ENCODE results near the gene HNRNPC.
"Not testable (repeated sequence)": the region's sequence is repeated elsewhere in the genome, so short reads cannot be mapped to it uniquely, and the experiment has no call there.

Gene HNRNPC

GRCh38 chr14:21269252-21270046 lies at the start of gene HNRNPC:
TSS of gene HNRNPC (minus strand) at chr14:21269442. CDS start at chr14:21234193, 35,249 bp downstream.
- DNase-seq = peak; percentile 99

GRCh38 chr14:21317398-21317797 lies 48.2 kb upstream of the HNRNPC start:
- no peak for DNase-seq

- no peak for DNase-seq
Measured at GRCh38 chr14:21313512-21313911, 44.3 kb upstream of the HNRNPC start.

- DNase-seq = no peak
Measured at GRCh38 chr14:21311614-21312013, 42.4 kb upstream of the HNRNPC start.

GRCh38 chr14:21309956-21310355 lies 40.7 kb upstream of the HNRNPC start:
- no peak for DNase-seq

- DNase-seq = no peak
Measured at GRCh38 chr14:21309238-21309636, 40.0 kb upstream of the HNRNPC start.

- no peak for DNase-seq
Measured at GRCh38 chr14:21308479-21309237, 39.4 kb upstream of the HNRNPC start.

- DNase-seq = no peak
Measured at GRCh38 chr14:21308132-21308478, 38.9 kb upstream of the HNRNPC start.

- DNase-seq = no peak
Measured at GRCh38 chr14:21307637-21308036, 38.4 kb upstream of the HNRNPC start.

- DNase-seq = not testable (repeated sequence)
Measured at GRCh38 chr14:21302836-21303140, 33.5 kb upstream of the HNRNPC start.

GRCh38 chr14:21302013-21302835 lies 33.0 kb upstream of the HNRNPC start:
- DNase-seq = no peak

- DNase-seq = no peak
Measured at GRCh38 chr14:21300892-21301291, 31.6 kb upstream of the HNRNPC start.

- DNase-seq = no peak
Measured at GRCh38 chr14:21299562-21300130, 30.4 kb upstream of the HNRNPC start.

GRCh38 chr14:21298358-21298757 lies 29.1 kb upstream of the HNRNPC start:
- DNase-seq = no peak

GRCh38 chr14:21294026-21294425 lies 24.8 kb upstream of the HNRNPC start:
- DNase-seq = not testable (repeated sequence)

GRCh38 chr14:21287168-21287567 lies 17.9 kb upstream of the HNRNPC start:
- no peak for DNase-seq

GRCh38 chr14:21286516-21286915 lies 17.3 kb upstream of the HNRNPC start:
- not testable (repeated sequence) for DNase-seq

GRCh38 chr14:21281917-21282316 lies 12.7 kb upstream of the HNRNPC start:
- DNase-seq = not testable (repeated sequence)

GRCh38 chr14:21279783-21280182 lies 10.5 kb upstream of the HNRNPC start, which contains the start of gene RPGRIP1:
TSS of gene RPGRIP1 (plus strand) at chr14:21280083. CDS start at chr14:21287977, 7,894 bp downstream.
- DNase-seq = no peak

GRCh38 chr14:21278632-21279031 lies 9.4 kb upstream of the HNRNPC start:
- no peak for DNase-seq

- DNase-seq = no peak
Measured at GRCh38 chr14:21275261-21275858, 6.1 kb upstream of the HNRNPC start.

- DNase-seq = not testable (repeated sequence)
Measured at GRCh38 chr14:21272661-21273060, 3.4 kb upstream of the HNRNPC start.

All from GF-D8 (cell line).